ENCODE data around the gene PDE4C. TPM values are rescaled to one million over a fixed set of nuclear protein-coding genes. Genes with fewer than 3 reads are reported as not detected.

Gene PDE4C
- total and polyA plus RNA-seq, 9 of the 15 experiments (the other 6 are each of a cell fraction or from before 2014, with no cell fraction given) = 0.04 to 0.91 (median 0.20) TPM; not detected in 1

- TF ChIP-seq PTBP1 (IDR thresholded peaks at IDR 0.05; ENCODE audit: low read depth, low read length) (peak; percentile 88; the same call in 1 of the 2 replicates), KDM5B (IDR thresholded peaks at IDR 0.05; ENCODE audit: insufficient replicate concordance, low read depth, low read length) (peak; percentile 10), MTA3 (IDR thresholded peaks at IDR 0.05; ENCODE audit: borderline replicate concordance) (no peak), CREB3 (tag; conservative IDR thresholded peaks at IDR 0.05; ENCODE audit: low read depth) (no peak), RREB1 (CRISPR knock-in tag; IDR thresholded peaks at IDR 0.05) (peak; percentile 61; the same call in 1 of the 2 replicates), TBL1XR1 (IDR thresholded peaks at IDR 0.05; ENCODE audit: low read length in 2 of 2) (0 out of 4 replicates have a peak, but pooled peaks of 1 of the 2 experiments have one; percentile 34), RBM25 (IDR thresholded peaks at IDR 0.05; ENCODE audit: low read depth, low read length, severe bottlenecking) (peak; percentile 65), MNT (conservative IDR thresholded peaks at IDR 0.05) (peak; percentile 9 to 17; a peak in 1 of 4 replicates), MYC (IDR thresholded peaks at IDR 0.05; ENCODE audit: low read depth, low read length) (0 out of 2 replicates have a peak, but pooled peaks have one; percentile 8), MYC (CRISPR knock-in tag; IDR thresholded peaks at IDR 0.05; ENCODE audit: borderline replicate concordance, low read depth) (0 out of 2 replicates have a peak, but pooled peaks have one; percentile 65), GATAD2A (IDR thresholded peaks at IDR 0.05) (no peak), SUPT5H (IDR thresholded peaks at IDR 0.05) (peak; percentile 26; the same call in 1 of the 2 replicates), HDAC1 (IDR thresholded peaks at IDR 0.05) (peak in 1 of 2 experiments; percentile 5; a peak in 2 of 4 replicates), POLR3A (IDR thresholded peaks at IDR 0.05; ENCODE audit: borderline replicate concordance, extremely low read depth, insufficient read depth, insufficient read length) (no peak), HDAC8 (tag; IDR thresholded peaks at IDR 0.05) (no peak), RBBP5 (IDR thresholded peaks at IDR 0.05; ENCODE audit: borderline replicate concordance, insufficient read depth, low read length, poor library complexity, severe bottlenecking) (peak; percentile 66), SAFB (IDR thresholded peaks at IDR 0.05; ENCODE audit: borderline replicate concordance, low read depth, low read length) (0 out of 2 replicates have a peak, but pooled peaks have one; percentile 17), ASH1L (IDR thresholded peaks at IDR 0.05; ENCODE audit: borderline replicate concordance, low read depth, partially characterized antibody) (no peak)
Measured at GRCh38 chr19:18193388-18194180, 32.7 kb downstream of the PDE4C start (continued).
